ENCODE data around the gene MTARC1.

MTARC1 gene

GRCh38 chr1:220786337-220787068 is at the start of gene MTARC1:
TSS of gene MTARC1 (plus strand) at chr1:220786913. CDS start at chr1:220786945, 32 bp downstream.
- POLR2A ChIA-PET (ENCODE audit: low non-redundant PET): interaction anchor here (1.5 kb wide), 1 partner anchor 514 kb away, joined by 3 read pairs; the partner anchor contains the start of gene RAB3GAP2
- 0 out of 2 replicates have a peak, but pooled peaks have one; percentile 26 for TF ChIP-seq CTCF (conservative IDR thresholded peaks at IDR 0.05; ENCODE audit: low read depth)

GRCh38 chr1:220741349-220741748 is 45.4 kb upstream of the MTARC1 start:
- no peak overlapping the region for H3K27ac ChIP-seq
- no peak for TF ChIP-seq CTCF (conservative IDR thresholded peaks at IDR 0.05; ENCODE audit: low read depth)
- DNase-seq (ENCODE audit: low spot score): no peak
- POLR2A ChIA-PET (ENCODE audit: low non-redundant PET): no interaction called here
- CTCF ChIA-PET: interaction anchor here (0.5 to 2.2 kb wide), 2 partner anchors 8 to 430 kb away, joined by 3 to 14 read pairs; no protein-coding TSS in a partner anchor

More at GRCh38 chr1:220786337-220787068, at the start of gene MTARC1:
- peak; percentile 68 for DNase-seq (ENCODE audit: low spot score)
- CTCF ChIA-PET: interaction anchor here (0.5 to 3.7 kb wide), 7 partner anchors 11 to 517 kb away, joined by 3 to 26 read pairs (median 3); no protein-coding TSS in a partner anchor
- no peak within 1 kb of the TSS for H3K27ac ChIP-seq

- DNase-seq (ENCODE audit: low spot score): no peak
- H3K27ac ChIP-seq: no peak overlapping the region
- CTCF ChIA-PET: interaction anchor here (0.5 to 2.2 kb wide), 2 partner anchors 9 to 430 kb away, joined by 3 to 14 read pairs; no protein-coding TSS in a partner anchor
- no peak for TF ChIP-seq CTCF (conservative IDR thresholded peaks at IDR 0.05; ENCODE audit: low read depth)
- POLR2A ChIA-PET (ENCODE audit: low non-redundant PET): no interaction called here
These were observed 44.9 kb upstream of the MTARC1 start for GRCh38 chr1:220741825-220742224.

GRCh38 chr1:220742520-220742919 is 44.2 kb upstream of the MTARC1 start:
- ChIA-PET CTCF (interaction anchor here (0.6 to 2.2 kb wide), 2 partner anchors 9 to 520 kb away, joined by 3 to 14 read pairs; no protein-coding TSS in a partner anchor), POLR2A (ENCODE audit: low non-redundant PET) (interaction anchor here (0.6 kb wide), 1 partner anchor 59 kb away, joined by 3 read pairs; no protein-coding TSS in a partner anchor)
- no peak for DNase-seq (ENCODE audit: low spot score)
- TF ChIP-seq CTCF (conservative IDR thresholded peaks at IDR 0.05; ENCODE audit: low read depth): no peak
- H3K27ac ChIP-seq: no peak overlapping the region

GRCh38 chr1:220746851-220747250 is 39.9 kb upstream of the MTARC1 start:
- DNase-seq (ENCODE audit: low spot score): no peak
- H3K27ac ChIP-seq: no peak overlapping the region
- CTCF ChIA-PET: interaction anchor here (2.6 to 4.8 kb wide), 2 partner anchors 14 to 466 kb away, joined by 13 to 26 read pairs; no protein-coding TSS in a partner anchor
- POLR2A ChIA-PET (ENCODE audit: low non-redundant PET): no interaction called here
- no peak for TF ChIP-seq CTCF (conservative IDR thresholded peaks at IDR 0.05; ENCODE audit: low read depth)

GRCh38 chr1:220747437-220748088 is 39.1 kb upstream of the MTARC1 start:
- CTCF ChIA-PET: interaction anchor here (2.6 to 4.8 kb wide), 2 partner anchors 14 to 467 kb away, joined by 13 to 26 read pairs; no protein-coding TSS in a partner anchor
- no peak for TF ChIP-seq CTCF (conservative IDR thresholded peaks at IDR 0.05; ENCODE audit: low read depth)
- DNase-seq (ENCODE audit: low spot score): no peak
- POLR2A ChIA-PET (ENCODE audit: low non-redundant PET): interaction anchor here (0.7 kb wide), 1 partner anchor 460 kb away, joined by 3 read pairs; no protein-coding TSS in a partner anchor
- H3K27ac ChIP-seq: peak overlapping the region; percentile 34
